Measurements from ENCODE around the gene LHX5.

The LHX5 gene

DNA sequence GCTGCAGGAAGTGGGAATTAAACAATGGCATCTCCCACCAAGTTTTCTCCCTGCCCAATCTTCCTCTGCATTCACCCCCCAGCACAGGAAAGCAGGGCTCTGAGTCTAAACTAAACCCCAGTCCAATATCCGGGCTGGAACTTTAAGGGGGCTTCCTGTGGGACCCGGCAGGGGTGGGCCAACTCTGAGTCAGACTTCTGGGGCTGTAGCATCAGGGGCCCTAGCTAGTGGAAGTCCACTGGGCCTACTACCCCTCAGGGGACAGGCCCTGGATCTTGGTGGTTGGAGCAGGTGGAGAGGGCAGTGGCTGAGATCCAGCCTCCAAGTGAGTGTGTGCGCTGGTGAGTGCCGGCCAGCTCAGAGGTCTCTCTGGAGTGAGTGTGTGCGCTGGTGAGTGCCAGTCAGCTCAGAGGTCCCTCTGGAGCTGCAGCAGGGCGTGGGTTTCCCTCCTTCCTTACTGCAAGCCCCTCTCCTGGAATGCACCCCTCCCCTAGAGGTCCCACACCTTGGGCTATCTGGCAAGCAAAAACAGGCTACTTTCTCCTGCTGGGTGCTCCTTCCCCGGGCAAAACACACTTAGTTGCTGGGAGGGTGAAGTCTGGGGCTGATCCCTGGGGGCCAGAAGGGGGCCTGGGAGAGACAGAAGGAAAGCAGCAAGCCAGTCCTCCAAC lies 5.6 kb upstream of the LHX5 start:
- no peak for DNase-seq

DNA sequence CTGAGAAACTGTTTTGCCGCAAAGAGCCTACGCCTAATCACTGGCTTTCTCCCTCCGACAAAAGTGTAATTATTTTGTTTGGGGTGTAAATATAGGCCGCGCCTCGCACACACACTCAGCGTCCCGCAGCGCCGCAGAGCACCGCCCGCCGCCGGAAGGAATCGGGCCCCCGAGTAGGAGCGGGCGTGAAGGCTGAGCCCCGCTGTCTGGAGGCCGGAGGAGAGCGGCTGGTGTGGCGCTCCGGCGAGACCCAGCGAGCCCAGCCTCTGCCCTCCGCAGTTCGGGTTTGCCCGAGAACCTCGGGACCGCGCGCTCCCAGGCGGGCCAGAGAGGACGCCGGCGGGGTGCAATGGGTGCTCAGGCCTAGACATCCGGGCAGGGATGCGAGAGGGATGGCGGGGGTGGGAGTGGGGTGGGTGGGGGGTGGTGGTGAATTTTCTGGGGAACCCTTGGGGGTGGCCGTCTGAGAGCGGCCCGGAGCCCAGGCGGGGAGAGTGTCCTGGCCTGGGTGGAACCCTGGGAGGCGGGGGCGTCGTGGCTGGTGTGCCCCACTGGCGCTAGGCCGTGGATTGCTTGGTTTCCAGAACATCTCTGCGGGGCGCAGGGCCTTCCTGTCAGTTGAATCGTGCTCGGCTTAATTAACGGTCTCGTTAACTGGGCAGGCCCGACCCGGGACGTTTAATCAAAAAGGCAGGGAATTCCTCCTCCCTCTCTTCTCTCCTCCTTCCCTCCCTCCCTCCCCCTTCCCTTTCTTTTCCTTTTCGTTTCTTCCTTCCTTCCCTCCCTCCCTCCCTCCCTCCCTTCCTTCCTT lies 4.7 kb upstream of the LHX5 start:
- DNase-seq, result no peak

DNA sequence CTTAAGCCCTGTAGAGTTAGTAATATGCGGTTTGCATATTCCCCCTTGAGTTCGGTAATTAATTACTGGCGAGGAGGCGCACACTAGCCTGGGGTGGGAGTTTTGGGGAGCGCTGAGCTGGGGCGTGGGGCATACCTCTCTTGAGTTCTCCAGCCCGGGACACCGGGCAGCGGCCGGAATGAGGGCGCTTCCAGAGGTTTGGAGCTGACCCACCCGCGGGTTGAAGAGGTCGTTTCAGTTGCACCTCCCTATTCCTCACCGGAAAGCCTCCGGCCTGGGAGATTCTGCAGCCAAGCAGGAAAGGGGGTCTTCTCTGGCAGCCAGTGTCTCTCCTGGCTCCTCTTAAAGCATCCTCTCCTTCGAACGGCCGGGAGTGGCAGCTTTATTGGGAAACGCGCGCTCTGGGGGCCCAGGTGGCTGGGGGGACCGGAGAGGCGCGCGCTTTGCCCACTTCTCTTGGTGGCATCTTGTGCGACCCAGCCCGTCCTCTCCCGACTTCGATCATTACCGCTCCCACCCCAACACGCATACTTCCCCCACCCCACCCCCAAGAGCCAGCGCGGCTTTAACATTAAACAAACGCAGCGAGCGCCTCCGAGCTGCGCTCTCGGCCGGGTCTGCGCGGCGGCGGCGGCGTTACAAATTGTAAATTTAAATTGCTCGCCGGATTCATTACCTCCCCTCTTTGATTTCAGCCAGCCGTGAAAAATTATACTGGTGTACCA lies 3.9 kb upstream of the LHX5 start:
- DNase-seq, result no peak

DNA sequence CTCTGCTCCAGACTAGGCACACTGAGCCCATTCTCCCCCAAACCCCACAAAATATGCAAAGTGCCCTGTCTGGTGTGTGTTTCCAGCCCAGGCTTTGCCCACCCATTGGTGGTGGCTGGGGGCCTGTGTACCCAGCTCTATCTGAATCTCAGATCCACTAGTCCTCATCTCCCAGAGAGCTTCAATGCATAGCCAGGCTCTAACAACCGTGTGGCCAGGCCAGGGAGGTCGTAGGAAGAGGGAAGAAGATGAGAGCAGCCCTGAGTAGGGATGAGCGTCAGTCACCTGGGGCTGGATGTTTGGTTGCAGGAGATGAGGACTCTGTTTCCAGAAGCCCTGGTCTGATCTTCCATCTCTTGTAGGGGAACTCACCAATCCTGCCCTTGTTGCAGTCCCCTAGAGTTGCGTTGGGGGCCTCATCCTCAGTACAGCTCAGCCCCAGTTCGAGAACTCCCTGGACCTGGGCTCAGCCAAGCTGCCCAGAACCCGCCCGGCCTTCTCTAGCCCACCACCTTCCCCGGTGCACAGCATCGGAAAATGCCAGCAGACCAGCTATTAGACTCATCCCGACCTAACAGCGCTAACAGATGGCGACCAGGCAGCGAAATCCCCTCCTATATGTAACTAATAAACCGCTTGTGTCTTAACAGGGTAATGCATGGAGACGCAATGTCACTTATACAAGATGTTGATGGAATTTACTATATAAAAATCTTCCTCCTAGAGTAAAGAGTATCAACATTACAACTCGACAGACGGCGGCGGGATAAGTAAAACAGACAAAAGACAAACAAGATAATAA lies 3.2 kb upstream of the LHX5 start:
- no peak for DNase-seq

DNA sequence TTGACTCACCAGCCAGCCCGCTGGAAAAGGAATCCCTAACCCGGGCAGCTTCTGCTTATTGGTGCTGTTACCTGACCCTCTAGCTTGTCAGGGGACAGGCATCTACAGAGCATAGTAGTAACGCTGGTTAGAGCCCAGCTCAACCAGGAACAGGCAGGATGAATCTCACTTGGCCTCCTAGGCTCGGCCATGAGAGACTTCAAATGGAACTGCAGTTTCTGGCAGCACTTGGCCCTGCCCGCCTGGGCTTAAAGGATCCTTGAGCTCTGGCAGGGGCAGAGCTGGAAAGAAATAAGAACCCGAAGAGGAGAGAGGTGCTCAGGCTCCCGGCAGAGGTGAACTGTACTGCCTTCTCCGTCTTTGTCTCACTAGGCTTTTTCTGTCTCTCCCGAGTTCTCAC lies 2.3 kb upstream of the LHX5 start:
- no peak for DNase-seq

DNA sequence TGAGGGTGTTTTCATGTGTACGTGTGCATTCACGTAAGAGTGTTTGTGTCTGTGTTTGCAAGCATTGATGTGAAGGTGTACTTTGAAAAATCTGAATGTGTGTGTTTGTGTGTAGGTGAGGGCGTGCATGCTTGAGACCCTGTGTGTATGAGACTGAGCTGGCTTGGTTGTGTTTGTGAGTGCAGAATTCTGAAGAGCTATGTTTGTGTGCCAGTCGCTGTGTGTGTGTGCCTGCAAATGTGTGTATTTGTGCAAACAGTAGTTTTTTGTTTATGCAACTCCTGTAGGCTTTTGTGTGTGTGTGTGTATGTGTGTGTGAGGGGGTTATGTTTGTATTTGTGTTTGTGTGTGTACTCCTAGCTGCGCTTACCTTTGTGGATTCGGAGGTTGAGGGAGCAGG lies 1.7 kb upstream of the LHX5 start:
- DNase-seq, result no peak

DNA sequence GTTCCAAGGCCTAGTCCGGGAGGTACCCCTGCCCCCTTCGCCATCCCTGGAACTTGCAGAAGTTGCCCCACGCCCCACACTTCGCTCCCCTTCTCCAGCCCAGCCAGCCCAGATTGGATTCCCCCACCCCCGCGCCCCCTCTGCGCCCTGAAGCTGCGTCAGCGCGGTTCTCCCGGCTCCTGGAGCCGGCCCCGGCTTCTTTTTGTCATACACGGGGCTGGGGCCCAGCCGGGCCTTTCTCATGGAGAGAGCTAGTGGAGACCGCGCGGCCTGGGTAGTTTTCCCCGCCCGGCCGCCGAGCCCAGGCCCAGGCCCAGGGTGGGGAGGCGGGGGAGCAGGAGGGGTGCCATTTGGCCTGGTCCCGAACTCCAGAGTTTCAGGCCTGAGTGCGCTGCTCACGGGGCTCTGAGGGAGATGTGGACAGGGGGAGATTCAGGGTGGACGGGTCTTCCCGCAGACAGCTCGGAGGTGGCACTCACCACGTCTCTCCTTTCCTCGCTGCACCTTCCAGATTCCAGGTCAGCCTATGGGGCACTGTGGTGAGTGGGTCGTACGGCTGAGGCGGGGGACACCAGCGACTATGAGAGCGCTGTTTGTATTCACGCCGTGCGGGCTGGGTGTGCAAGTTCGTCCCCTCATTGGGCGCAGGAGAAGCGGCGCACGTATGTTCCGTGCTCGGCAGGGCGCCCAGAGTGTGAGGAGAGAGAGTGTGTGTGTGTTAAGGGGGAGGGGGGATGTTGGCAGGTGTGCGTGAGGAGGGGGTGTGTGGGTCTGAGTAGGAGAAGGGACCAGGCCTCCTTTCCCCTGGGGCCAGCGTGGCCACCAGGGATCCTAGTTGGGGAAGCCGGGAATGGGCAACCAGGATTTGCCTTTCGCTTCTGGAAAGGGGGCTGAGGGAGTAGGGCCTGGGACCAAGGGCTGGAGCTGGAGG lies 785 bp upstream of the LHX5 start:
- no peak for DNase-seq

DNA sequence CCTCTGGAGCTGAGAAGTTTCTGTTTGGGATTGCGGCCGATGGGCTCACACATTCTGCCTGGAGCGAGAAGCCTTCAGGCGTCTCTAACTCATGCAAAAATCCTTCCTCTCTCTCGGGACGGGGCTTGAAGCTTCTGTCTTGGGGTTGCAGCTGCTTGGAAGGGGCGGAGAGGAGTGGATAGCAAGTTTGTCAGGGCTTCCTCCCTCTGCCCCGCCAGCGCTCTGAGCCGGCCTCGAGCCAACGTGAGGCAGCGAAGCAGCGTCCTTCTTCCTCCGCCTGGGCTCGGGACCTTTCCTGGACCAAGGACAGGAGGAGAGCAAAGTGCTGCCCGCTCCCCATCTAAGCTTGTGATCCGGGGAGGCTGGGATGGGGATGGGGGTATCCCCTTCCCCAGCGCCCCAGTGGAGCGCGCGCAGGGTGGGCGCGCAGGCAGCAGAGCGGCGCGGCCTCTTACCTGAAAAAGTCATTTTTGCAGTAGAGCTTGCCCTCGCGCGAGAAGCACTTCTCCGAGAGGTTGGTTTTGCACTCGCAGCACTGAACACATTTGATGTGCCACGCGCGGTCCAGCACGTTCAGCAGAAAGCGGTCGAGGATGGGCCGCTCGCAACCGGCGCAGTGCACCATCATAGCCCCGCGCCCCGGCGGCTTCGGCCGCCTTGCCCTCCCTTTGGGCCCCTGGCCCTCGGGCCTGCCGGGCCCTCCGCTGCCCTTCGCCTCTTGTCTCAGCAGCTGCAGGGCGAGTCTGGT lies 626 bp downstream of the LHX5 start:
- DNase-seq, result no peak

DNA sequence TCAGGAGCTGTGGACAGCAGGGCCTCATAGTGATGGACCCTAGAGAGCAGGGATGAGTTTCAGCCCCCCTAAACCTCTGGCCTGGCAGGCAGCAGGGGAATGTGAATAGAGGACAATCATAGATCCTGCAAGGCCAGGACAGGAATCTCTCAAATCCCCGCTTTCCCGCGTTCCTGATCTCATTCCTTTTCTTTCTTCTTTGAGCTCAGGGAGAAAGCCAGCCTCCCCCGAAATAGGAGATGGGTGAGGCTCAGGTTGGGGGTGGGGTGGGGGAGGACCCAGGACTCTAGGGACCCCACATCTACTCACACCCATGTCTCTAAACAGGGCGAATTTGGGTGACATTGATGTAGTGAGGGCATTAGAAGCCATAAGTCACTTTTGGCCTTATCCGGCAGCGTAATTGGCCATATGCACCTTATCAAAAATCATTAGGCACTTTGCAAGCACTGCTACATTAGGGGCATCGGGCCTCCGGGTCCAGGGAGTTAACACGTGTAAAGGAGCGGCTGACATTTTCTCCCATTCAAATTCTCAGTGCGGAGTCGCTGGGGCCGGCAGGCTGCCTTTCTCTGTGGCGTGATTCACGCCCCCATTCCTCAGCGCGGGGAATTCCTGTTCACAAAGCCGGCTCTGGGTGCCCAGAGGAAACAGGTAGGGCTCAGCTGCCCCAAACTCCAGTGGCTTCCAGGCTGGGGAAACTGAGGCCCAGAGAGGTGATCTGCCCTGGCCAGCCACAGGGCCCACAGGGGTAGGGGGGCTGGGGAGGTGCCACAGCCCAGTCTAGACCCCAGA lies 1.5 kb downstream of the LHX5 start:
- DNase-seq, result no peak

DNA sequence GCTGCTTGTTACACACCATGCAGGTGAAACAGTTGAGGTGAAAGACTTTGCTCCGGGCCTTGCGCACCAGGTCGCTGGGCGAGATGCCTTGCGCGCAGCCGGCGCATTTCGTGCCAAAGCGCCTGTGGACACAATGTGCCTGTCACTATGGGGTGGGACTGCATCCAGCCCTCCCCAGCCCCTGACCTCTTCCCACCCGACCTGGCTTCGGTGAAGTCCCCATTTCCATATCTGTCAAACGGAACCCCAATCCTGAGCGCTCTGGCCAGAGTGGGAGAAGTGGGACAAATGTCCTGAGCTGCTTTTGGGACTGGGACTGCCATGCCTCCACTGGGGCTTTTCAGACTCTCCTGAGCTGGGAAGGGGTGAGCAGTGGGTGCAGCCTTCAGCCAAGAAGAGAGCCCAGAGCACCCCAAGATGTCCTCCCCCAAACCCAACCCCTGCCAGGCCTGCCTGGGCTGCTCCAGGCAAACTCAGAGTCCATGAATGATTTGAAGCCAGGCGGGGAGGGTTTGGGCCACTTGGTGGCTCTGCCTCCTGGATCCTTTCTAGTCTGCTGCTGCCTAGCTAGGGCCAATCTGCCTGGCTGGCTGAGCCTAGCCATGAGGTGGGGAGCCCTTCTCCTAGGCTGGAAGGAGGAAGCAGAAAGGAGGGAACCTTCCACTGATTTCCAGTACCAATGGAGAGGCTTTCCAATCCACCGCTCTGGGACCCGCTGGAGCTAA lies 2.3 kb downstream of the LHX5 start:
- no peak for DNase-seq

DNA sequence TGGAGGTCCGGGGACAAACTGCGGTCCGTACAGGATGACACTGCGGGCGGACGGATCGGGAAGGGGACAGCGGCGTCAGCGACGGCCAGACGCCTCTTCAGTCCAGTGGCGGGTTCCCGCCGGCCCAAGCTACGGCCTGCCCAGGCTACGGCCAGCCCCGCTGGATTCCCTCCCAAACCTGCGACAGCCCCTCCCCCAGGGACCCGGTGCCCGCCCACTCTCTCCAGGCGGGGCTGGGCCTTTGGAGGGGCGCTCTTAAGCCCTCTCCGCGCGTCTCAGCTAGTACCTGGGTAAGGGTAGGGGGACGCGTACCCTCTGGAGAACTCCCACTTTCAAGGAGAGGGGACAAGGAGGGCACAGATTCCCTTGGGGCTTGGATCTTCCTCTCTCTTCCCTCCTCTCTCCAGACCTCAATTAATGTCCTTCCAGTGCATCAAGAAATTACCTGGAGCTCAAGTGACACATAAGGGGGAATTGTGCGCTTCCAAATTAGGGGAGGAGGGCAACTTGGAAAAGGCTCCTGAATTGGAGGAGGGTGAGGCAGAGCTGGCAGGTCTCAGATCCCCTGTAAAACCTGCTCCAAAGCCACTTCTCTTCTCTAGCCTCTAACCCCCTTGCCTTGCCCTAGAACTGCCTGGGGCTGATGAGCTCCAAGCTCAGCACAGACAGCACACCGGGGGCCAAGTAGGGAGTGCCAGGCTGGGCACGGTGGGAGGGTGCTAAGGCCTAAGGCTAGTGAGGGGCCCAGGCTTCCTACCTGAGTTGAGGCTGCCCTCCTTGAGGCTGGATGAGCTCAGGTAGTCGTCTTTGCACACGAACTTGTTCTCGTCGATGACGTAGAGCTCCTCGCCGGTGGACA lies 3.1 kb downstream of the LHX5 start:
- no peak for DNase-seq

DNA sequence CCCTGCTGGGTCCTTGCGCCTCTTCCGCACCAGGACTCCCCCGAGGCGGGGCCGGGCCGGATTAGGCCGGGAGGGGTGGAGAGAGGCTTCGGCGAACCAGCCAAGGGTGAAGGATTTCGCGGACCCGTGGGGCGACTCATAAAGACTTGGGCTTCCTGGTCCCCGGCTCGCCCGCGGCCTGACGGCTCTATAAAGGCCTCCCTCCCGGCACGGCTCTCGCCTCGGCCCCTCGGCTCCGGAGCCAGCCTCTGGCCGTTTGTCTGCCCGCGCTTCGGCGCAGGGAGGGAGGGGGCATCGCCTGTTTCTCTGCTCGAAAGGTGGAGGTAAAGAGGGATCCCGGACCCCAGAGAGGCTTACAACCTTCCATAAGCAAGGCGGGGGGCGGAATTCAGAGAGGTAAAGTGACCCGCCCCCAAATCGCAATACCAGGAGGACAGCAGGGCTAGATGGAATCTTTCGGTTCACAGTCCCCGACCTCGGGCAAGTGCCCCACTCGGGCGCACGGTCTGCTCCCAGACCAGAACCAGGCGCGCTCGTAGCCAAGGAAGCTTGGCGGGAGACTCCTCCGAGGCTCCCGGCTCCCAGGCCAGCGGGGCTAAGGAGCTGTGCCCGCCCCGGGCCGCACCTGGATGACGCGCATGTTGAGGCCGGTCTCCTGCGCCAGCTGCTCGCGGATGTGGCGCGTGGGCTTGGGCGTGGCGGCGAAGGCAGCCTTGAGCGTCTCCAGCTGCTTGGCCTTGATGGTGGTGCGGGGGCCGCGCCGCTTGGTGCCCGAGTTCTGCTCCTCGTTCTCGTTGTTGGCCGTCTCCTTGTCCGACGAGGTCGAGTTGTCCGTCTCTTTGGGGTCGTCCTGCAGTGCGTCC lies 3.9 kb downstream of the LHX5 start:
- DNase-seq, result no peak

DNA sequence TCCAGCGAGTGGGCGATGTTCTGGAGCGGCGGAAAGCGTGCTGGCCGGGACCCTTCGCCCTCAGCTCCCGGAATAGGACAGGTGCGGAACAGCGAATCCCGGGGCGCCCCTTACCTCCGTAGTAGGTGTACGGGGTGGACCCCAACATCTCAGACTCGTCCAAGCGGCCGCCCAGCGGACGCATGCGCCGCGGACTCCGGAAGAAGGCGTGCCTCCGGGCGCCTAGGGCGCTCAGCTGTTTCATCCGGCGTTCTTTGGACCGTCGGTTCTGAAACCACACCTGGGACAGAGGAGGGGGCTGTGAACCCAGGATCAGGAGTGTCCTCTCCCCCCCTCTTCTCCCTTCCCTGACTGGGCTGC lies 4.5 kb downstream of the LHX5 start:
- no peak for DNase-seq

DNA sequence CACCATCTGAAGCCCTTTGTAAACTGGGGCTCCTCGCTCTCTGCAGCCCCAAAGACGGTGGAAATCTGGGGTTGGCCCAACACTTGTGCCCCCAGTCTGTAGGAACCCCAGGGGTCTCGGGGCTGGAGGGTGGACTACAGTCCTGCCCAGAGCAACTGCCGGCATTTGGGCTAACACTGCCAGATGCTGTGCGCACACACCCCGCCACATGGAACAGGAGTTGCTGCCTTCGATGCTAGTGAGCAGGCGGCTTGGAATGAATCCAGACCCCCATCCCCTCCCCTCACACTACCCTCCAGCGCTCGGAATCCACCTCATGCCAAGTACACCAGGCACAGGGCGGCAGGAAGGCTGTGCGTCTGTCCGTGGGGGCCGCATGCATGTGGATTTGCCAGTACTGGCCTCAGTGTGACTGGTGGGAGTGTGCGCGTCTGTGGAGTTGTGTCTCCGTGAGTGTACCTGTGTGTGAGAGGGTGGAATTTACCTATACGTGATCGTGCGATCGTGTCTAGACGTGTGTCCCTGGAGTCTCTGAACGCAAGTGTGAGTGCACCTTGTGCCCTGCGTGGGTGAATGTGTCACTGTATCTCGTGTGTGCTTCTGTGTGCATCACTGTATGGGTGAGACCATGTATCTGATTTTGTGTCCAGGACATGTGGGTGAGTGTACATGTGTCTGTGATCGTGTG lies 5.1 kb downstream of the LHX5 start:
- no peak for DNase-seq

DNA sequence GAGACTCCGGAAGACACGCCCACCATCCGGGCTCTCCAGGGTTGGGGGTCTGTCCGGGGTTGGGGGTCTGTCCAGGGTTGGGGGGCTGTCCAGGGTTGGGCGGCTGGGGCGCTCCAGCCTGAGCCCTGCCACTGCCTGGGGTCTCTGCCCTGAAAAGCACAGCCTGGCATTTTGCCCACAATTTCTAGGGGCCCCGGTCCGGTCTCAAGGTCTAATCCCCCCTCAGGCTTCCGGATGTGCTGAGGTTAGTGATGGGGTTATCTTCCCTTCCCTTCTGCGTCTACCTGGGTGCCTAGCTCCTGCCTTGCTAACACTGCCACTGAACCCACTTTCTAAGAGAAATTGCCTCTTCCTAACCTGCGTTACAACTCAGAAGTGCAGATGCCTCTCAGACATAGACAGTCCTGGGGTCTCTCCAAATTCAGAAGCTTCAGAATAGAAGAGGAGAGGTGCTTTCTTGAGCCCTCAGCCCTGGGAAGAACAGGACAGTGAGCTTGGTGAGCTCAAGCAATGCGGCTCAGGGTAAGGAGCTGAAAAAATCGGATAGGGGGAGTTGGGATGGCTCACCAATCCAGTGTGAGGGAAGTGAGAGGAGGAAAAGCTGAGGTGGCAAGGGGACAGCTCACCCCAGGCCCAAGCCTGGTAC lies 5.7 kb downstream of the LHX5 start:
- DNase-seq, result no peak
